Activated T-helper 17 cell treated with anti-CD3 and anti-CD28 coated beads, Interleukin-2, amount 50 U/mL, for 72 hours (primary cell): ENCODE data around the gene KCNQ1. TPM values are rescaled to one million over a fixed set of nuclear protein-coding genes. Genes with fewer than 3 reads are reported as not detected.

Experiments used
- ATAC-seq: fragments of 150-1000 bp; cut with Tn5 transposase; replicated peaks from 2 replicates; pipeline ENCODE4 v1.10.0; 2021; ENCODE audit warnings: mild to moderate bottlenecking, moderate library complexity
- H3K27ac Mint-ChIP-seq: one replicate; pipeline ENCODE4 v1.8.0; 2022; ENCODE audit warnings: mixed read lengths
- H3K27me3 Mint-ChIP-seq: one replicate; pipeline ENCODE4 v1.8.0; 2022; ENCODE audit warnings: mixed read lengths
- H3K36me3 Mint-ChIP-seq: one replicate; pipeline ENCODE4 v1.8.0; 2022; ENCODE audit warnings: low read depth, mild to moderate bottlenecking, mixed read lengths
- H3K4me1 Mint-ChIP-seq: one replicate; pipeline ENCODE4 v1.8.0; 2022; ENCODE audit warnings: mixed read lengths
- H3K4me3 Mint-ChIP-seq: one replicate; pipeline ENCODE4 v1.8.0; 2022; ENCODE audit warnings: mild to moderate bottlenecking, mixed read lengths
- H3K9me3 Mint-ChIP-seq: one replicate; pipeline ENCODE4 v1.8.0; 2022; ENCODE audit warnings: mixed read lengths
- total RNA-seq, 2 donors: library from RNA; stranded (reverse); gene quantifications; one replicate each; pipeline ENCODE4 v1.2.3, GENCODE V29; 2022

The KCNQ1 gene
- total RNA-seq, 2 donors from 2014 or later = 7.0 to 9.7 TPM

DNA sequence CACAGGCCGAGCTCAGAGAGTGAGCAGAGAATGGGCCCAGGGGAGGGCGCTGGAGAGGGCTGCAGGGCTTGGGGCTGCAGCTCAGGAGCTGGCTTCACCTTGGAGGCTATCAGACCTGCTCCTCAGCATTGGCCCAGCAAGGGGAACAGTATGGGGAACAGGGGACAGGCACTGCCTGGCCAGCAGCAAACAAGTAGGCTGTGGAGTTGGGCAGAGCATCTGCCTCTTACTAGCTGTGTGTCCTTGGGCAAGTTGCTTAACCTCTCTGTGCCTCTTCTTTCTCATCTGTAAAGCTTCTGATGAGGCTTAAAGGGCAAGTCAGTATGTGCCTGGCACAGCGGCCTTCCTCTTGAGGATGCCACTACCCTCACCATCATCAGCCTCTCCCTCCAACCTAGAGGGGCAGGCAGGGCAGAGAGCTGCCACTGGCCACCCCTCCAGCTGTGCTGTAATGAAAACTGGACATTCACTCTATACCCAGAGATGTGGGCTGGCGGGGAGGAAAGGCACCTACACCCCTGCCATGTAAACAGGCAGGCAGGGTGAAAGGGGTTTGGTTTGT lies 448.2 kb downstream of the KCNQ1 start:
- peak; percentile 77 for ATAC-seq
- H3K36me3 Mint-ChIP-seq = no peaks in the 10 kb centered on the region
- peak overlapping the region; percentile 83 for H3K27ac Mint-ChIP-seq
- H3K4me1 Mint-ChIP-seq = peaks cover 5% of the 10 kb centered on the region
- H3K27me3 Mint-ChIP-seq = no peaks in the 10 kb centered on the region
- peak overlapping the region; percentile 82 for H3K4me3 Mint-ChIP-seq
- no peaks in the 10 kb centered on the region for H3K9me3 Mint-ChIP-seq

DNA sequence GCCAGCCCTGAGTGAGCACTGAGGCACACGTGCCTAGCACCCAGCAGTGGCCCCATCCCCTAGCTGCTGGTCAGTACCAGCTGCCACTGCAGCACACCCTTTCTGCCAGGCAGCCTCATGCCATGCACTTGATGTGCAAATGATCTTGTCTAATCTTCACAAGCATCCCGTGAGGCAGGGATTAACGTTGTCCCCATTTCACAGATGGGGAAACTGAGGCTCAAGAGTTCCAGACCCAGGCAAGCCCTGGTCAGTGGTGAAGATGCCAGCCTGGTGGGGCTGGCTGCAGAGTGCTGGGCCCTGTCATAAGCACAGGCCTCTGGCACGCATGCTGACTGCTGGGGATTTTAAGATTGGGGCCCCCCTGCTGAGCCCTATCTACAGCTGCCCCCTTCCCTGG lies 449.1 kb downstream of the KCNQ1 start:
- Mint-ChIP-seq H3K4me3 (no peak overlapping the region), H3K27ac (no peak overlapping the region), H3K4me1 (peaks cover 13% of the 10 kb centered on the region), H3K9me3 (no peaks in the 10 kb centered on the region), H3K27me3 (no peaks in the 10 kb centered on the region), H3K36me3 (no peaks in the 10 kb centered on the region)
- no peak for ATAC-seq

- Mint-ChIP-seq H3K4me1 (peaks cover 22% of the 10 kb centered on the region), H3K27ac (peak overlapping the region; percentile 56)
Observed at GRCh38 chr11:2896047-2896446, 451.2 kb downstream of the KCNQ1 start.

DNA sequence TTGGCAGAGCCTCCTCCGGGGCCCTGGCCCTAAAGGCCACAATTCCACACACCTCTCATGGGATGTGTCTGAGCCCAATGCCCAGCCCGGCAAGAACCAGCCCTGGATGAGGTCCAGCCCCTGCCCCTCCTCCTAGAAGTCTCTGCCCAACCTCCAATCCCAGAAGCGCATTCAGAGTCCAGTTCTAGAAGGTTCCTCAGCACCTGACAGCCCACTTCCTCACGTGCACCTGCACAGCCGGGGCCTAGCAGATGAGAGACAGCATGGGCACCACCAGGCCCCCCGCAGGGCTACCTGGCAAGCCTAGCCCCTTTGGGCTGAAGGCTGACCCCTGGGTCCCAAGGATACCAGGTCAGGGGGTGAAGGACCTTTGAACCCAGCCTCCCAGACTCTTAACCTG lies 452.2 kb downstream of the KCNQ1 start:
- Mint-ChIP-seq H3K9me3 (no peaks in the 10 kb centered on the region), H3K36me3 (no peaks in the 10 kb centered on the region), H3K27me3 (no peaks in the 10 kb centered on the region), H3K4me1 (peaks cover 22% of the 10 kb centered on the region), H3K27ac (no peak overlapping the region), H3K4me3 (no peak overlapping the region)
- no peak for ATAC-seq

More at GRCh38 chr11:2896047-2896446, 451.2 kb downstream of the KCNQ1 start:
- no peaks in the 10 kb centered on the region for H3K9me3 Mint-ChIP-seq
- H3K36me3 Mint-ChIP-seq = no peaks in the 10 kb centered on the region
- H3K27me3 Mint-ChIP-seq = no peaks in the 10 kb centered on the region
- no peak overlapping the region for H3K4me3 Mint-ChIP-seq
- no peak for ATAC-seq

- Mint-ChIP-seq H3K9me3 (no peaks in the 10 kb centered on the region), H3K4me3 (peak overlapping the region; percentile 80), H3K27me3 (no peaks in the 10 kb centered on the region), H3K27ac (peak overlapping the region; percentile 90), H3K4me1 (peaks cover 22% of the 10 kb centered on the region), H3K36me3 (no peaks in the 10 kb centered on the region)
- ATAC-seq = peak; percentile 69
Observed at GRCh38 chr11:2898366-2899079, 453.7 kb downstream of the KCNQ1 start.

Other genes with a start within 250 kb of the KCNQ1 start
- gene ASCL2, start 174.4 kb upstream of the KCNQ1 start, total RNA-seq = 1 to 10 TPM; 1.2 to 5.1 TPM
- gene C11orf21, start 143.1 kb upstream of the KCNQ1 start, total RNA-seq = 10 to 100 TPM in 1 of 2 donors, 1 to 10 TPM in 1; 8.4 to 24.6 TPM
- 10 to 100 TPM in 1 of 2 donors, 1 to 10 TPM in 1; 8.1 to 14.8 TPM for gene TSPAN32, start 143.0 kb upstream of the KCNQ1 start, total RNA-seq
- 100 to 1,000 TPM; 147 to 170 TPM for gene CD81, start 67.7 kb upstream of the KCNQ1 start, total RNA-seq
- 10 to 100 TPM; 19.7 to 58.7 TPM for gene TSSC4, start 44.3 kb upstream of the KCNQ1 start, total RNA-seq
- gene TRPM5, start 494 bp upstream of the KCNQ1 start, total RNA-seq = not detected